ENCODE results near the gene SPRR5. TPM values are rescaled to one million over a fixed set of nuclear protein-coding genes. Genes with fewer than 3 reads are reported as not detected.

The SPRR5 gene
- total and polyA plus RNA-seq, 2 of the 8 experiments (the other 6 are each of a cell fraction or from before 2014, with no cell fraction given) = not detected

DNA sequence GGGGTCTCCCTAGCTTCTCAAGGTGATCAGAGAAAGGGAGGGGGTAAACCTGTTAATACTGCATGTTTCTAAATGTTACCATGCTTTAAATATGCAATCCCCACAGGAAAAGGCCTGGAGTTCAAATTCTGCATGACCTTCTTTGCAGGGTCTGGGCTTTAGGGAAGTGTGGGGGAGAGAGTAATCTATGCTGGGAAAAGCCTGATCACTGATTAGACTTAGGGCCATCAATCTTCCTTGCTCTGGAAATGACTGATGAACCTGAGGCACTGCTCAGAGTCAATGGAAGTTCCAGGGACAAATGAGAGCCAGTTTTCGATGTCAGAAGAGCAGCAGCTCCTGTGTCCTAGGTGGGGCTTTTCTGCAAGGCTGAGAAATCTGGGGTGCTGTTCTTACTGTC lies 33.7 kb downstream of the SPRR5 start (continued):
- TF ChIP-seq, protein P1, sequence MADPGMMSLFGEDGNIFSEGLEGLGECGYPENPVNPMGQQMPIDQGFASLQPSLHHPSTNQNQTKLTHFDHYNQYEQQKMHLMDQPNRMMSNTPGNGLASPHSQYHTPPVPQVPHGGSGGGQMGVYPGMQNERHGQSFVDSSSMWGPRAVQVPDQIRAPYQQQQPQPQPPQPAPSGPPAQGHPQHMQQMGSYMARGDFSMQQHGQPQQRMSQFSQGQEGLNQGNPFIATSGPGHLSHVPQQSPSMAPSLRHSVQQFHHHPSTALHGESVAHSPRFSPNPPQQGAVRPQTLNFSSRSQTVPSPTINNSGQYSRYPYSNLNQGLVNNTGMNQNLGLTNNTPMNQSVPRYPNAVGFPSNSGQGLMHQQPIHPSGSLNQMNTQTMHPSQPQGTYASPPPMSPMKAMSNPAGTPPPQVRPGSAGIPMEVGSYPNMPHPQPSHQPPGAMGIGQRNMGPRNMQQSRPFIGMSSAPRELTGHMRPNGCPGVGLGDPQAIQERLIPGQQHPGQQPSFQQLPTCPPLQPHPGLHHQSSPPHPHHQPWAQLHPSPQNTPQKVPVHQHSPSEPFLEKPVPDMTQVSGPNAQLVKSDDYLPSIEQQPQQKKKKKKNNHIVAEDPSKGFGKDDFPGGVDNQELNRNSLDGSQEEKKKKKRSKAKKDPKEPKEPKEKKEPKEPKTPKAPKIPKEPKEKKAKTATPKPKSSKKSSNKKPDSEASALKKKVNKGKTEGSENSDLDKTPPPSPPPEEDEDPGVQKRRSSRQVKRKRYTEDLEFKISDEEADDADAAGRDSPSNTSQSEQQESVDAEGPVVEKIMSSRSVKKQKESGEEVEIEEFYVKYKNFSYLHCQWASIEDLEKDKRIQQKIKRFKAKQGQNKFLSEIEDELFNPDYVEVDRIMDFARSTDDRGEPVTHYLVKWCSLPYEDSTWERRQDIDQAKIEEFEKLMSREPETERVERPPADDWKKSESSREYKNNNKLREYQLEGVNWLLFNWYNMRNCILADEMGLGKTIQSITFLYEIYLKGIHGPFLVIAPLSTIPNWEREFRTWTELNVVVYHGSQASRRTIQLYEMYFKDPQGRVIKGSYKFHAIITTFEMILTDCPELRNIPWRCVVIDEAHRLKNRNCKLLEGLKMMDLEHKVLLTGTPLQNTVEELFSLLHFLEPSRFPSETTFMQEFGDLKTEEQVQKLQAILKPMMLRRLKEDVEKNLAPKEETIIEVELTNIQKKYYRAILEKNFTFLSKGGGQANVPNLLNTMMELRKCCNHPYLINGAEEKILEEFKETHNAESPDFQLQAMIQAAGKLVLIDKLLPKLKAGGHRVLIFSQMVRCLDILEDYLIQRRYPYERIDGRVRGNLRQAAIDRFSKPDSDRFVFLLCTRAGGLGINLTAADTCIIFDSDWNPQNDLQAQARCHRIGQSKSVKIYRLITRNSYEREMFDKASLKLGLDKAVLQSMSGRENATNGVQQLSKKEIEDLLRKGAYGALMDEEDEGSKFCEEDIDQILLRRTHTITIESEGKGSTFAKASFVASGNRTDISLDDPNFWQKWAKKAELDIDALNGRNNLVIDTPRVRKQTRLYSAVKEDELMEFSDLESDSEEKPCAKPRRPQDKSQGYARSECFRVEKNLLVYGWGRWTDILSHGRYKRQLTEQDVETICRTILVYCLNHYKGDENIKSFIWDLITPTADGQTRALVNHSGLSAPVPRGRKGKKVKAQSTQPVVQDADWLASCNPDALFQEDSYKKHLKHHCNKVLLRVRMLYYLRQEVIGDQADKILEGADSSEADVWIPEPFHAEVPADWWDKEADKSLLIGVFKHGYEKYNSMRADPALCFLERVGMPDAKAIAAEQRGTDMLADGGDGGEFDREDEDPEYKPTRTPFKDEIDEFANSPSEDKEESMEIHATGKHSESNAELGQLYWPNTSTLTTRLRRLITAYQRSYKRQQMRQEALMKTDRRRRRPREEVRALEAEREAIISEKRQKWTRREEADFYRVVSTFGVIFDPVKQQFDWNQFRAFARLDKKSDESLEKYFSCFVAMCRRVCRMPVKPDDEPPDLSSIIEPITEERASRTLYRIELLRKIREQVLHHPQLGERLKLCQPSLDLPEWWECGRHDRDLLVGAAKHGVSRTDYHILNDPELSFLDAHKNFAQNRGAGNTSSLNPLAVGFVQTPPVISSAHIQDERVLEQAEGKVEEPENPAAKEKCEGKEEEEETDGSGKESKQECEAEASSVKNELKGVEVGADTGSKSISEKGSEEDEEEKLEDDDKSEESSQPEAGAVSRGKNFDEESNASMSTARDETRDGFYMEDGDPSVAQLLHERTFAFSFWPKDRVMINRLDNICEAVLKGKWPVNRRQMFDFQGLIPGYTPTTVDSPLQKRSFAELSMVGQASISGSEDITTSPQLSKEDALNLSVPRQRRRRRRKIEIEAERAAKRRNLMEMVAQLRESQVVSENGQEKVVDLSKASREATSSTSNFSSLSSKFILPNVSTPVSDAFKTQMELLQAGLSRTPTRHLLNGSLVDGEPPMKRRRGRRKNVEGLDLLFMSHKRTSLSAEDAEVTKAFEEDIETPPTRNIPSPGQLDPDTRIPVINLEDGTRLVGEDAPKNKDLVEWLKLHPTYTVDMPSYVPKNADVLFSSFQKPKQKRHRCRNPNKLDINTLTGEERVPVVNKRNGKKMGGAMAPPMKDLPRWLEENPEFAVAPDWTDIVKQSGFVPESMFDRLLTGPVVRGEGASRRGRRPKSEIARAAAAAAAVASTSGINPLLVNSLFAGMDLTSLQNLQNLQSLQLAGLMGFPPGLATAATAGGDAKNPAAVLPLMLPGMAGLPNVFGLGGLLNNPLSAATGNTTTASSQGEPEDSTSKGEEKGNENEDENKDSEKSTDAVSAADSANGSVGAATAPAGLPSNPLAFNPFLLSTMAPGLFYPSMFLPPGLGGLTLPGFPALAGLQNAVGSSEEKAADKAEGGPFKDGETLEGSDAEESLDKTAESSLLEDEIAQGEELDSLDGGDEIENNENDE (IDR thresholded peaks at IDR 0.05; ENCODE audit: insufficient replicate concordance, low read length) = no peak
- TF ChIP-seq CEBPB (IDR thresholded peaks at IDR 0.05; ENCODE audit: low read depth, low read length) (no peak), NRF1 (IDR thresholded peaks at IDR 0.05; ENCODE audit: low read depth, low read length) (no peak), TAF1 (IDR thresholded peaks at IDR 0.05; ENCODE audit: low read depth, low read length) (no peak), GABPA (IDR thresholded peaks at IDR 0.05; ENCODE audit: borderline replicate concordance, insufficient read depth, low read length) (no peak), BCL11A (IDR thresholded peaks at IDR 0.05; ENCODE audit: low read depth in 2 of 2, low read length in 2 of 2) (no peak), CTBP2 (IDR thresholded peaks at IDR 0.05; ENCODE audit: borderline replicate concordance, insufficient read depth, insufficient read length, low read length) (no peak), TAF7 (optimal IDR thresholded peaks at IDR 0.05; ENCODE audit: borderline replicate concordance, low read depth, low read length) (no peak), JUND (IDR thresholded peaks at IDR 0.05; ENCODE audit: low read length) (no peak)

Data from H1 (cell line).